NOMO-1 treated with DMSO at 0.1 percent for 48 hours (cell line): ENCODE results near the gene ZFYVE28.

Source experiments
- DNase-seq: peaks from one replicate; lab custom pipeline; 2025; ENCODE audit not compliant: unreplicated experiment; lab: John Stamatoyannopoulos, UW

ZFYVE28 gene

DNA sequence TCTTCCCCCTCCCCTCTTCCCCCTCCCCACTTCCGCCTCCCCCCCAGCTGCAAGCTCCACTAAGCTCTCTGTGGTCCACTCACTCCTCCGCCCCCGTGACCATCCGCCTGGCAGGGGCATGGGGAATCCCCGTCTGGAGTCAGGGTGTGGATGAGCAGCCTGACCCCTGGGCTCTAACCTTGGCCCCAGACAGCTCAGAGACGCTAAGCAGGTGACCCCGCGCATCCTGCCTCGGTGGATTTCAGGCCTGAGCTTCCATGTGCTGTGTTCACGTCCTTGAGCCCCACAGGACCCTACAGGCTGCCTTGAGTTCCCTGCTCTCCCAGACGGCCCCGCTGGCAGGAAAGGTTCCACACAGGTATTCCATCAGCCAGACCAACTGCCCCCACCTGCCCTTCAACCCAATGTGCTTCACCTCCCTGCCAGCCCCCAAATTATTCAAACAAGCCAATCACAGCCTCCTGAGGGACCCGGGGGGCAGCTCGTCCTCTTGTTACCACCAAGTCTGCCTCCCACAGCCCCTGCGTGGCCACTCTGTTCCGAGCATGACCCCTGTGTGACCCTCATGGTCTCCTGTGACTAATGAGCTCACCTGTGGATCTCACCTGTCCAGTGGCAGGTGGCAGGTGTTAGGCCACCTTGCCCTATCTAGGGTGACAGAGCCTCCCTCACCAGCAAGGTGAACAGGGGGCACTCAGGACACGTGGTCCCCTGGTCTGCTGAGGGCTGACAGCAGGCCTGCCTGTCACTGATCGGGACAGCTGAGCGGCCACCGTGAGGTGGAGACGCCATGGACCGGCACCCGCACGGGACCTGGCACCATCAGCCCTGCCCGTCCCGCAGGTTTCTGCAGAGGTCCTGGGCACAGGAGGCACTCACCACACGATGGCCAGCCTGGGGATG lies 83.4 kb downstream of the ZFYVE28 start:
- DNase-seq, result no peak

DNA sequence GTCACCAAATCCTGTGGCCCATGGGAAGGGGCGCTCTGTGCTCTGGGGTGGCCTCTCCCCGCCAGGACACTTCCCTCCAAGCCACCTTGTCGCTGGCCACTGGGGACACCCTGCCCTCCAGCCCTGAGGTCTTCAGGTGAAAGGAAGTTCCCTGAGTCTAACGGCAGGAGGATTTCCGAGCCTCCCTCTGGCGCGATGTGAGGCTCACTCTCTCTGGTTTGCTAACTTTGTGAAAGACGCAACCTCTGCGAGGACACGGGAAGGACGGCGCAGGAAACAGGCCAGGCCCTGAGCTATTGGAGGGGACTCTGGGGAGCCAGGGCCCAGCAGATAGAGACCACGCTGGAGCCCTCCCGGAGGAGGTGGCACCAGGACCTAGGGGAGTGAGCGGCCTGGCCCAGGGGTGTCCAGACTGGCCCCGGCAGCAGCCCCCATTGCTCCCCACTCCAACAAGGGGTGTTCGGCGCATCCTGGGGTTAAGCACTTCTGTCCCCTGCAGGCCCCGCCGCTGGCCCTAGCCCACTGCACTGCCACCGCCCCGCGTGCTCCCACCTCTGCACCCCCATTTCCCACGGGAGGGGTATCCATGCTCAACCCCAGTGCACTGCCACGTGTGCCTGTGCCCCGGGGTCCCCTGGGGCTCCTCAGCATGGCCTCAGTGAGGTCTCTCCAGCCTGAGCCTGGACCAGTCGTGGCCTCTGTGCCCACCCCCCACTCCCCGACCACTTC lies 84.4 kb downstream of the ZFYVE28 start:
- no peak for DNase-seq

- DNase-seq, result peak; percentile 64
Measured at GRCh38 chr4:2333356-2333841, 85.0 kb downstream of the ZFYVE28 start.

GRCh38 chr4:2332976-2333319 lies 85.5 kb downstream of the ZFYVE28 start:
- no peak for DNase-seq

DNA sequence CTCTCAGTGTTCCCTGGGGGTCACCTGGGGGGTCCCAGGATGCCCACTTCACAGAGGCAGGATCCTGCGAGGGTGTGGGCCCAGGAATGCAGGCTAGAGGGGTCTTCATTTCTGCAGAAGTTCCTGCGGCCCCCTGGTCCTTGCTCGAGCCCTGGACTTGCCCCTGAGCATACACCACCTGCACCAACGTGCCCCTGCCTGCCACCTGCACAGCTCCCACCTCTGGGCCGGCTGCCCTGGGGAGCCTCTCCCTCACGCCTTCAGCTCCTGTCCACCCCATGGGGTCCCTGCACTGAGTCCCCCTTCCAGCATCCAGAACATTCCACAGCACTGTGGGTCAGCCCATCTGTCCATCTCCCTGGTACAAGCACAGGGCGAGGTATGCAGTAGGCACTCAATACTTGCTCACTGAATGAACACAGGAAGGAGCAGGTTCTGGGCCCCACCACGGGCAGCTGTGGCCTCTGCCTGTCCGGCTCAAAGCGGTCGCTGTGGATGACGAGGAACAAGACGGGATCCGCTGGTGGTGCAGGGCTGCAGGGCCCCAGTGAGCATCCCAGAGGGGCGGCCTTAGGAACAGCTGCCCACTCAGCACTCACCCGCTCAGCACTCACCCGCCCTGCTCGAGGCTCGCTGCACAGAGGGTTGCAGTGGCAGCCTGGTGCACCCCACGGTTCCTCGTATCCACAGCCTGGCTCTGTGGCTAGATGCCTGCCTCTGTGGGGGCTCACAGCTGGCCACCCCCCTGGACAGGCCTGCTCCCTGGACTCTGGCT lies 86.1 kb downstream of the ZFYVE28 start:
- DNase-seq, result no peak

- no peak for DNase-seq
Measured at GRCh38 chr4:2331519-2332200, 86.8 kb downstream of the ZFYVE28 start.

GRCh38 chr4:2331043-2331420 lies 87.4 kb downstream of the ZFYVE28 start:
- no peak for DNase-seq

DNA sequence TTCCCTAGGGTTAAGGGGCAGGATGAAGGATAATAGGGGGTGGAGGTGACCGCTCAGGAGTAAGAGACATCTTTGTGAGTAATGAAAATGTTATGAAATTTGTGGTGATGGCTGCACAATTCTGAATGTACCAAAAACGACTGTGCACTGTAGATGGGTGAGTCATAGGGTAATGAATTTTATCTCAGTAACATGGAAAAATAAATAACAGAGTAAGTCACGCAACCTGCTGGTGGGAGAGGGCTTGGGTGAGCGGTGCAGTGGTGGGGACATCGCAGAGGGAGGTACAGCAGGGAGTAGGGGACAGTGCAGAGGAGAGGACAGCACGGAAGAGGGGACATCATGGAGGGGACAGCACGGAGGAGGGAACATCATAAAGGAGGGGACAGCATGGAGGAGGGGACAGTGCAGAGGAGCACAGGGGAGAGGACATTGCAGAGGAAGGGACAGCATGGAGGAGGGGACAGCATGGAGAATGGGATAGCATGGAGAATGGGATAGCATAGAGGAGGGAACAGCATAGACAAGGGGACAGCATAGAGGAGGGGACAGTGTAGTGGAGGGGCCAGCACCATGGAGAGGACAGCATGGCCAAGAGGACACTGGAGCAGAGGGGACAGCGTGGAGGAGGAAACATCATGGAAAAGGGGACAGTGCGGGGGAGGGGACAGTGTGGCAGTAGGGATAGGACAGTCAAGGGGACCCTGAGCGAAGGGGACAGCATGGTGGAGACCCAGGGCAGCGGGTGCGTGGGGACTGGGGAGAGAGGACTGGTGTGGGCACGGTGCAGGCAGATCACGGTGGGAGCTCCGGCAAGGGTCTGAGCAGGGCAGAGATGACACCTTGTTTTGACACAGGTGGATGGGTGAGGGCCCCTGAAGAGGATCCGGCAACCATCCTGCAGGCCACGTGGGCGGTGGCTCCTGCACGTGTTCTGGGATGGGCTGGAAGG lies 88.1 kb downstream of the ZFYVE28 start:
- peak; percentile 97 for DNase-seq

GRCh38 chr4:2327579-2327978 lies 90.9 kb downstream of the ZFYVE28 start:
- no peak for DNase-seq

- DNase-seq, result no peak
Measured at GRCh38 chr4:2324891-2325290, 93.6 kb downstream of the ZFYVE28 start.

DNA sequence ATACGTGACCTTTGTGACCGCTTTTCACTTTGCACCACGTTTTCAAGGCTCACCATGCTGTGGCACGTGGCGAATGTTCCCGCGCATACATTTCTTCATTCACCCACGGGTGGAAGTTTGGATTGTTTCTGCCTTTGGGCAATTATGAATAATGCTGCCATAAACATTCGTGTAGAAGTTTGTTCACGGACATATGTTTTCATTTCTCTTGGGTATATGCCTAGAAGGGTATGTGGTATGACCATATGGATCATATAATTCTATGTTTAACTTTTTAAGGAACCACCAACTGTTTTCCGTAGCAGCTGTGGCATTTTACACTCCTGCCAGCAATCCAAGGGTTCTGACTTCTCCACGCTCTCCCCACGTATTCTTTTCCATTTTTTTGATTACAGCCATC lies 95.6 kb downstream of the ZFYVE28 start:
- DNase-seq, result no peak

- DNase-seq, result no peak
Measured at GRCh38 chr4:2322227-2322626, 96.2 kb downstream of the ZFYVE28 start.

DNA sequence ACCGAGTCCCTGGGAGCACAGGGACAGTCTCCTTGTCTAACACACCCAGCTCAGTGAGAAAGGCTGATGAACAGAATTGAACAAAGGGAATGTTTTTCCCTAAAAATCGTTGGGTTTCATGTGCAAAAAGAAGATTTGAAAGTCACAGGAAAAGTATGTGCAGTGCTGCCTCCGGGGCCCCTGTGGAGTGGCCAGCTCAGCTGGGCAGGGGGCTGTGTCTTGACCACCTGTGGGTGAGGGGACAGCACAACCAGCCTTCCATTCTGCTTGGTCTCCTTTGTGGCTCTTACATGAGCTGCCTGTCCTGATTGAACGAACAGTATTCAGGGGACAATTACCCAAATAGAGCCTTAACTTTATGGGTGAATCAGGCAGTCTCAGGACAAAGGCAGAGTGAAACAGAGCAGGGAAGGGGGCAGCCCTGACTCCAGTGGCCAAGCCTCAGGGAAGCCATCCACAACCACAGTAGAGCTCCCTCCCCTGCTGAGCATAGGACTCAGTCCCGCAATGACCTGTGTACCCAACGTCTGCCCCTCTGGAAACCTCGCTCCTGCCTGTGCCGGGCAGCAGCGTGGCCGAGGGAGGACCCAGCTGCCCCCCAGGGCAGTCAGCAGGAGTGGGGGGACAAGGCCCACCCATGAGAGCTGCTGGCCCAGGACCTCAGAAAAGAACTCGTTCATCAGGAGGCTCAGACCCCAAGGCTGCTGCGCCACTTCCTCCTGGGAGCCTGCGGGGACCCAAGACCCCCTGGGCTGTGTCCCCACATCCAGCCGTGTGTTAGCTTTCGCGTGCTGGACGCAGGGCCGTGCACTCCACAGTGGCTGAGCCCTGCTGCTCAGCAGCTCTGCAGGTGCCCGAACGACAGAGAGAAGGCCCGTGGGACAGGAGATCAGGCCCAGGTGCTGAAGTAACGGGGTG lies 96.9 kb downstream of the ZFYVE28 start:
- no peak for DNase-seq

DNA sequence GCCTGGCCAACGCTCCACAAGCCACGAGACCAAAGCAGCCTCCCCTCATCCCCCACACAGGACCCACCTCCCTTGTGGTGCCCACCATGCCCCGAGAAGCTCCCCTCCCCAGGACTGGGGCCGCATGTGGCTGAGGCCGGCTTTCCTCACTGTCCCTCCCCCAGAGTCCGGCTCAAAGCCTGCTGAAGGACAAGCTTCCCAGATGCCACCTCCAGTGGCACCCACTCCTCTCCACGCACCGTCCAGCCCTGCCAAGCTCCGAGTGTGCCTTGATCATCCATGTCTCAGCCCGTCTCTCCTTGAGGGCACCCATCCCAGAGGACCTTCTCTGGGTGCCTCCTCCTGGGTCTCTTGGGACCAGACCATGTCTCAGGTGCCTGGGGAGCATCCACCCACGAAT lies 97.7 kb downstream of the ZFYVE28 start:
- DNase-seq, result no peak

DNA sequence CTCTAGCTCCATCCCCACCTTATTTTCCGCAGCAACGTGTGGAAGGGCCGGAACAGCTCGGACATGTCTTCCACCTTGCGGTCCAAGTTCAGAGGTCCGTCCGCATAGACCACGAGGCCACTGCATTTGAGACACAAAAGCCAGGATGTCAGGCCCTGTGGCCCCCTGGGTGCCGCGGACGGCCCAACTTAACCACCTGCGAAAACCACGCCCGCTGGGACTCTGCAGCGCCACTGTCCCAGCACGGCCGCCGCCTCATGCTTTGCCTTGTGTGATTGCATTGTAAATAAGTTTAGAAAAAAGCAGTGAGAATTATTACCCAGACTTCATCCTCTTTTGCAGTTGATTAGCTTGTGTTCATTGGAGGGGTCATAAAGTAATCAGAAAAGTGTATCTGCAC lies 98.3 kb downstream of the ZFYVE28 start:
- DNase-seq, result no peak

- no peak for DNase-seq
Measured at GRCh38 chr4:2318885-2319284, 99.6 kb downstream of the ZFYVE28 start.

DNA sequence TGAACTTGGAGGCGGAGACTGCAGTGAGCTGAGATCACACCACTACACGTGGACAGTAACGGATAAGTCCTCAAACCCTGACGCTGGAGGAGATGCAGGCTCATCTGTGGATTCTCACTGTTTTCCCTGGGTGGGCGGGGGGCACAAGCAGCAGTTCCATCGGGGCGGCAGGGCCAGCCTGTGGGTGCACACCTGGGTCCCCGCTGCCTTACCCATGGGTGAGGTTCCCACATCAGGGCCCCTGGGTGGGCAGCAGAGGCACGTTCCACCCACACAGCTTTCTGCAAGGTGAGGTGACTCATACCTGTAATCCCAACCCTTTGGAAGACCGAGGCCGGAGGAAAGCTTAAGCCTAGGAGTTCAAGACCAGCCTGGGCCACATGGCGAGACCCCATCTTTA lies 100.0 kb downstream of the ZFYVE28 start:
- no peak for DNase-seq

GRCh38 chr4:2313366-2313765 lies 105.1 kb downstream of the ZFYVE28 start:
- DNase-seq, result no peak
